ENCODE results near the gene EFHB. TPM values are rescaled to one million over a fixed set of nuclear protein-coding genes. Genes with fewer than 3 reads are reported as not detected.

The EFHB gene
- total RNA-seq, 2 donors from 2014 or later = 1.3 to 2.7 TPM

Other genes starting within 250 kb of the EFHB start
- gene RAB5A, start 12.9 kb upstream of the EFHB start, total RNA-seq = 10 to 100 TPM; 74.2 to 74.9 TPM
- not detected for gene PP2D1, start 78.0 kb upstream of the EFHB start, total RNA-seq
- gene KAT2B, start 106.2 kb upstream of the EFHB start, total RNA-seq = 1 to 10 TPM; 2.2 to 4.1 TPM

Measured in endodermal cell (in vitro differentiated cells).